GM18868 (cell line): ENCODE data around the gene MATN1.

Source experiments
- ATAC-seq: cut with Tn5 transposase; IDR thresholded peaks from one replicate; pipeline ENCODE4 v1.9.1; 2021; ENCODE audit warnings: mild to moderate bottlenecking, moderate library complexity; ENCODE audit not compliant: unreplicated experiment

MATN1 gene

DNA sequence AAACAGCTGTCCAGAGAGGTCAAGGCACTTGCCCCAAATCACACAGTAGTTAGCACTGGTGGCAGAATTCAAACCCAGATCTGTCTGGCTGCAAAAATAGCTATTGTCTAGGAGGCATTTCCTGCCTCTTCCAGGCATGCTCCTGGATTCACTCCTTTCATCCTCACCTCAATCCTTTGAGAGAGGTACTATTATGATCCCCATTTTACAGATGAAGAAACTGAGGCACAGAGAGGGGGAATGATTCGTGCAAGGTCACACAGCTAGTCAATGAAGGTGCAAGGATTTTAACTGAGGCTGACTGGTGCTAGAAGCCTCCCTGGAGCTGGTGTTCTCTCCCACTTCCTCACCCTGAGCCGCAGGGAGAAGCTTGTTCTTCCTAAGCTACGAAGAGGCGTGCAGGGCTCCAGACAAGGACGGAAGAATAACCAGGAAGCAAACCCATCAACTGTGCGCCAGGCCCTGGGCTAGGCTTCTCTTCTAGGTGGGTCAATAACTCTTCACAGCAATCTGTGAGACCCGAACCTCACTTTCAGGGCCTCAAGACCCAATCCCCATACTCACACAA, 34.8 kb upstream of the MATN1 start:
- no peak for ATAC-seq

DNA sequence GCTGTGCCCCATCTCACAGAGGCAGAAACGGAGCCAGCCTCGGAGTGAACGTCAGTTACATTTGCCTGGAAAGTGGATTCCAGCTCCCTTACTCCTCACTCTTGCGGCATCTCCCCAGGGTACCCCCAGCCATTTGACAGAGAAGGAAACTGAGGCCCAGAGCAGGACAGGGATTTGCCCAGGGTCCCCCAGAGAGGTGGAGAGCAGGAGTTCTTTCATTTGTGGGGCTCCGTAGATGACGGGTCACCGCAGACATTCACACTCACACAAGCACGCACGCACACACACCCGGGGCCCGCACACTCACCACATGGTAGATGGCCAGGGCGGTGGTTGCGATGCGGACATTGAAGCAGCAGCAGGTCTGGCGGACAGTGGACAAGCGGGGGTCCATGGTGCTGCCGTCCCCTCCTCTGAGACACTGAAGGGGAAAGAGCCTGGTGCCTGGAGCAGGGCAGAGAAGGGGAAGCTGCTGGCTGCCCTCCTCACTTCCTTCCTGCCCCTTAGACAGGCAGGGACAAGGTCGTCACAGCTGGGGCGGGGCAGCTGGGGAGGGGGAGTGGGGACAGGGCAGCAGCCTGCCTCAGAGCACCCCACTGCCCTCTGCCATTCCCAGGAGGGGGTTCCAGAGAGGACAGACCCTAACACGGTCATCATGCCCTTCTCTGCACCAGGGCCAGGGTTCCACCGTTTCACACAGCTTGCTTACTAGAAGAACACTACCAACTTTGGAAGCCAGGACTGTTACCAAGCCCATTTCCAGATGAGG, 34.2 kb upstream of the MATN1 start, which contains the start of gene LAPTM5:
Gene LAPTM5, minus strand, starts transcription at position 423 of the 769 bp plus-strand sequence. Its CDS starts 29 bp downstream, at position 394.
- no peak for ATAC-seq

DNA sequence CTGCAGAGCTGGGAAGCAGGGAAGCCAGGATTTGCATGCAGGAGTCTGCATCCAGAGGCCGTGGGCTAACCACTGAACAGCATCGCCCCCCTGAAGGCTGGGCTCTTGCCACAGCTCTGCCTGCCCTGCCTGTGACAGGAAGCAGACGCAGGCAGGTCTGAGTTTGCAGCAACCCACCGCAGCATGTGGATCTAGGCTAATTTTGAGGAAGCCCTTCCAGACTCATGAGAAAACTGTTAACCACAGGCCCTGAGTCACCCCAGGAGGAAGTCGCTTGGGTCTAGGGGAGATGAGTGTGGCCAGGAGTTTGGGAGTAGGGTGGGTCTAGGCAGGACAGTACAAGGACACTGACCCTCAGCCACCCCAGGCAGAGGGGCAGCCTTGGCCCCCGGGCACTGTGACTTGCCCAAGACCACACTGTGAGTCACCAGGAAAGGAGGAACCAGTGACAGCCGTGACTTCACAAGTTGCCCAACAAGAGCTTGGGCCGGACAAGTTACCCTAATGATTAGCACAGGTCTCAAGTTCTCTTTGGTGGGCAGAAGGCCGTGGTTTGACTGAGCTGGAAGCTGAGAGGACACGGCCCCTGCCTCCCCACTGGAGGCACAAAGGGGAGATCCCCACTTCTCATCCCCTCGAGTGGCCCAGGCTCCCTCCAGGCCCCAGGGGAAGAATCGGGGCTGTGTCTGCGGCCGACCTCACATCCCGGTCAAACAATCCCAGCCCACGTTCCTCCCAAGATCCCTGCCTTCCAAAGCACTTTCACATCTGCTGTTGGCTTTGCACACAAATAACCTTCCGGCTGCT, 33.4 kb upstream of the MATN1 start:
- ATAC-seq = no peak

DNA sequence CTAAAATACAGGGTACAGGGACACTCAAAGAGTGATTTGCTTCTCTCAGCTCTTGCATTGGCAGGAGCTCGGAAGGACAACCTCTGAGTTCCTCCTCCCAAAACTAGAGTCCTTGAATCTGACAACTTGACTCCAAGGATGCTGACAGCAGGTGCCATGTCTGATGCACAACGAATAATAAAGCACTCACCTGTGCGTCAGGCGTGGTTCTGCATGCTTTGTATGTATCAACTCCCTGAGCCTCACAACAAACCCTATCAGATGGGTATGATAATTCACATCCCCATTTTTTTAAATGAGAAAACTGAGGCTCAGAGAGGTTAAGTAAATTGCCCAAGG, 32.8 kb upstream of the MATN1 start:
- ATAC-seq = no peak

DNA sequence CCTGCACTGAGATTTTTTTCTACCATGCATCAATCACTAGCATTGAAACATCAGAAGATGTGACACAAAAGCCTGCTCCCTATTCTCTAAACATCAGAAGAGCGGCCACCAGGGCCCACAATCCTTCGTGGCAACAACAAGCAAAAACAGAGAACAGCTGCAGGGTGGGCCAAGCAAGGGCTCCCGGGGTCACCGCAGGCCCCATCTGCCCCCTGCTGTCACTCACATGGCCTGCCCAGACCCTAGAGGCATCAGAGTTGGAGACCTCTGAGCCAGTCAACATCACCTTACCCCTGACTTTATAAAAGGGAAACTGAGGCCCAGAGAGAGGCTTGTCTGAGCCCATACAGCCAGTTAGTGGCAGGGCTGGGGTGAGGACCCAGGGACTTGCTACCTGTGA, 32.4 kb upstream of the MATN1 start:
- no peak for ATAC-seq

DNA sequence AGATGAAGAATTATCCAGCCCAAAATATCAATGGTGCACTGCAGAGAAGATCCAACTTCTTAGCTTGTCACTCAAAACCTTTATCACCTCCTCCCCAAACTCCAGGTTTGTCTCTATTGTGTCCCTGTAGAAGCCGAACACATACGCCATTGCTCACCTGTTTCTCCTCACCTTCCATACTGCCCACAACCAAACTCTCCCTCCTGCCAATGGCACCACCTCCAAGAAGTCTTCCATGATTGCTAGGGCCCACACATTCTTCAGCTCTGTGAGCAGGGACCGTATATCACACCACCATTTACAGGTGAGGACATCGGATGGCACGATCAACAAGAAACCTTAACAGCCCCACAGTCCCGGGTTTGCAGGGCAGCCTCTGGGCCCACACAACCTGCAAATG, 31.9 kb upstream of the MATN1 start:
- no peak for ATAC-seq

DNA sequence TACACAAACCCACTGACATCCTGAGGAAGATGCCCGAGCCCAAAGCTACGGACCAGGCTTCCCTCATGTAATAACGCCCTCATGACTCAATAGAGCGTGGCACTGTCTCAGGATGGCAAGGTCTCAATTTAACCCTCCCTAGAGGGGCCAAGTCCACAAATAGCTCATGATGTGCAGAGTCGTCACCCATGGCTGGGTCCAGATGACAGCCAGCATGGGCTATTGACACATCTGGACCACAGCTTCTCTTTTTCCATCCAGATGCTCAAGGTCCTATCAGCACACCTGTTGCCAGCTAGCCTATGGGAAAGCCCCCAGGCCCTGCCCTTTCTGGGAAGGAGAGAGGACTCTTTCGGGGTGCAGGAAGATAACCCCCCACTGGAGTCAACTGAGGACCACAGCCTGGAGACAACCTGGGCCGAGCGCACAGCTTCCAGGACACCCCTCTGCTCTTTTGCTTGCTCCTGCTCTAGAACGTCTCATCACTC, 31.3 kb upstream of the MATN1 start:
- ATAC-seq = peak; percentile 58

DNA sequence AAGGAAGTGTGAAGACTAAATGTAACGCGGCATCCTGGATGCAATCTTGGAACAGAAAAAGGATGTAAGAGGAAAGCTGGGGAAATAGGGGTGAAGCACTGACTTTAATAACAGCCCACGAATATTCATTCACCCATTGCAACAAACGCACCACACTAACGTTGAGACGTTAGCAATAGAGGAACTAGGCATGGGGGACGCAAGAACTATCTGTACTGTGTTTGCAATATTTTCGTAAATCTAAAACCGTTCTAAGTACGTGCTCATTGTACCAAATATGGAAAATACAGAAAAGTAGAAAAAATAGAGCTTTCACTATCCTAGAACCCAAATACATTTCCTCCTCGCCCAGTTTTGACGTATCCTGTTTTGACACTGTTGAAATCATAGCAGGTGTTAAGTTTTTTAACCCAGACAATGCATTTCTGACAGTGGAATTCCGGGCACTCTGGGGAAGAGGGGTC, 30.3 kb upstream of the MATN1 start:
- ATAC-seq = no peak

DNA sequence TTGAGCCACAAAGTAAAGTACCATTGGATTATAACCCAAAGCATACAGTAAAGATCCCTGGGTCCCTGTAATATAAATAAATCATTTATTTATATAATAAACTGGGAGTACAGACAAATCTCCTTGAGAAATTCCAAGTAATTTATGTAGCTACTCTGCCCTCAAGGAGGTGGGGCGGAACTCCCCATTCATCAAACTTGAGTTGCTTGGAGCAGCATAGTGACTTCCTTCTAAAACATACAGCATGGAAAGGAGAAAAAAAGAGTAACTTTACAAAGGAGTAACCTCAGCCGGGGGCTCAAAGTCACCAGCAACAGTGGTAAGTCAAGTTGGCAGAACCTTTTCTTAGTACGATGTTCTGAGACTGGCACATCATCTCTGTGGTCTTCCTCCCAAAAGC, 29.7 kb upstream of the MATN1 start:
- no peak for ATAC-seq

DNA sequence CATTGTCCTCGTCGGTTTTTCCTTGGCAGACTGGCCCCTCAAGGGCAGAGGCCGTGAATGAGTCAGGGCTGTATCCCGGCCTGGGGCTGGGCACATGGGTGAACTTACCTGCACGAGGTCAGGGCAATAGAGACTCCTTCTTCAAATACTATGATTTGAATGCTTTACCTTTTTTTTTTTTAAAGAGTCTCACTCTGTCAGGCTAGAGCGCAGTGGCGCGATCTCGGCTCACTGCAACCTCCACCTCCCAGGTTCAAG, 29.2 kb upstream of the MATN1 start:
- ATAC-seq = no peak

DNA sequence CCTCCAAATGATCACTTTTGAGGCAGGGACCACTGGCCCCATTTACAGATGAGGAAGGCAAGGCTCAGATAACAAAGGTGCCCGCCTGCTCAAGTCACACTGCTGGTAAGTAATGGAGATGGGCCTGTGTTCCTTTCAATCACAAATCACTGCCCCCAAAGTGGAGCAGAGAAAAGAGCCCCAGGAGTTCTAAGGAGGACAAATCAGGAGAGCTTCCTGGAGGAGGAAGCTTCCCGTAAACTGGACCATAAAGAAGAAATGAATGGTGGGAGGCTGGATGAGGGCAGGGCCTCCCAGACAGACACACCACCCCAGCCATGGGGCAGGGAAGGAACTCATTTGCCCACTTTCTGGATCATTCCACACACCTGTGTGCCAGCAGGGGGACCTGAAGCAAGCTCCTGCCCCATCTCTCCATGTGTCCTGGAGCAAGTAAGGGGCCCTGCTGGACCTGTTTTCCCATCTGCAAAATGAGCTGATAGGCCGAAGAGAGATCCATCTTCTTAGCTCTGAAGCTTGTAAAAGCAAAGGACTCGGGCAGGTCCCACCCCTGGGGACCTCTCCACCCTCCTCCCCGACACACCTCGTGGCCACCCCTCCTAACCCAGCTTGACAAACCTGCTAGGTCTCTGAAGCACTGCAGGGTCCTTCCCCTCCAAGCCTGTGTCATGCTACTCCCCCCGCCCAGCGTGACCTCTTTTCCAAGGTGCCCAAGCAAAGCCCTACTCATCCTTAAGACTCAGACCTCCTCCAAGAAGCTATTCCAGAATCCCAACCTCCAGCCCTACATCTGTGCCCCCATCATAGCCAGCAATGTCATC, 28.7 kb upstream of the MATN1 start:
- no peak for ATAC-seq

DNA sequence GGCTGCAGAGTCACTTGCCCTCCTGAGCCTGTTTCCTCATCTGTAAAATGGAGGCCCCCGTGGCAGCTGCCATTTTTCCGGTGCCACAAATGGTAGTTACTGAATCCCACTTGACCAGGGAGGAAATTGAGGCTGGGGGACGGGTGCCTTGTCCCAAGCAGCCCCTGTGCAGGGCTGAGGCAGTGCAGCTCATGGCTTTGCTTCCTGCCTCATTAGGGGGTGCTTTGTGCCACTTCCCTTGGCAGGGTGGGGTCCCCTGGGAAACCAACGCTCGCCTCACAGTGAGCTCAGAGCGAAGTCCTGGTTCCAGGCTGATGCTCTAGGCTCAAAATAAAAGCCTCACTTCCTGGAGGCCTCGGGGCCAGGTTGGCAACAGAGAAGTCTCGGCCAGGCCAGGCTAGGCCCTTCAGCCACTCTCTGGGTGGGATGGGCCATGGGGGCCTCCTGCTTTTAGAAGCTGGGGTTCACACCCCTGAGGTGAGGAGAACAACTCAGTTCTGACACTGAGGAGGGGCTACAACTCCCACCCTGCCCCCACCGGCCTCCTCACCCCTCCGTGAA, 27.4 kb upstream of the MATN1 start:
- ATAC-seq = no peak

DNA sequence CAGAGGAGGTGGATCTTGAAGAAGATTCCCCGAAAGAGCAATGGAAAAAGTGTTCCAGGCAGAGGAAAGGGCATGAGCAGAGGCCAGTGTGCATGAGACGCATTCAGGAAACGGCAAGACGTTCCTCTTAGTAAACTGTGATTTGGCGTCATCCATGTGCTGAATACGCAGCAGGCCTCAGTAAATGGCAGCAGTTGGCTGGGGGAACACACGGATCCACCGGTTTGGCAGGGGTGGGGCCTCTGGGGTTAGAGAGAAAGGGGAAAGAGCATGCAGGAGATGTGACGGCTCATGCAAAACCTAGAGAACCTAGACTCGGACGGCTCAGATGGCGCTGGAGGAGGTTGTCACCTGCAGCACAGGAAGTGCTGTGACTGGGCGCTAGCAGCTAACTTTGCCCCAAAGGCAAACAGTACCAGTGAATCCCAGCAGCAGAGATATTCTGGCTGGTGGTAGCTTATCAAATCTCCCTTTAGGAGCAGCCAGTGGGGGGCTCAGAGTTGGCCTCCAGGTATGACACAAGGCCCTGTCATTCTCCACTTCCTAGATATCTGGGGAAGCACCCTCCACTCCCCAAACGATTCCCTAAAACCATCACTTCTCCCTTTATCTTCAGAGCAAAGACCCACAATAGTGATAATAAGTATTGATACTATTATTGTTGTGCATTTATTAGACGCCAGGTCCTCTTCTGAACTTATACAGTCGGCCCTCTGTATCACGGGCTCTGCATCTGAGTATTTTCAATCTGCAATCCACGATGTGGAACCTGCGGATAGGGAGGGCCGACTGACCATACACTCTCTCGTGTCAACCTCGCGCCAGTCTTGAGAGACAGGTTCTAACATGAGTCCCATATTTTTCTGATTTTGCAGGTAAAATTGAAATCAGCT, 26.6 kb upstream of the MATN1 start:
- ATAC-seq = no peak

DNA sequence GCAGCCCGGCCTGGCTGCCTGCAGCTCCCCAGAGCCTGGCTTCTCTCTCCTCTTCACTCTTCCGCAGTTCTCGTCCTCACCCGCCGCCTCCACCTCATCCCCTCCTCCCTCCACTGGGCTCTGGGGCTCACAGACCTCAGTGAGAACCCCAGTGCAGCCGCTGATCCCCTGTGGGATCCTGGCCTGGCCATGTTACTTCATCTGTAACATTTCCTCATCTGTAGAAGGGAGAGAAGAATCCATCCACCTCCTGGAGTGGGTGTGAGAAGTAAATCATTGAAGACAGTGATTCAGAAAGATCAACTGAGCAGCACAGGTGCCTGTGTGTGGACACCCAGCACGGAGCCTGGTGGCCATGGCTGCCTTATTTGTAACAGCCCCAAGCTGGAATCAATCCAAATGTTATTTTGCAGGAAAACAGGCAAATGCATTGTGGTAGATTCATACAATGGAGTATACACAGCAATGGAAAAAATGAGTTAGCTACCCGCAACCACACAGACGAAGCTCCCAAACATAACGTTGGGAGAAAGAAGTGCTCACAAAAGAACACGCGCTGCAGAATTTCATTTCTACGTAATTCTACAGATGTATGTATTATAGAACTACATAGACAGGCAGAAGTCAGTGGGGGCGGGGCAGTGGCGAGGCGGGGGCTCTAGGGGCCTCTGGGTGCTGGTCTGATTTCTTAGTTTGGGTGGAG, 25.5 kb upstream of the MATN1 start:
- no peak for ATAC-seq

DNA sequence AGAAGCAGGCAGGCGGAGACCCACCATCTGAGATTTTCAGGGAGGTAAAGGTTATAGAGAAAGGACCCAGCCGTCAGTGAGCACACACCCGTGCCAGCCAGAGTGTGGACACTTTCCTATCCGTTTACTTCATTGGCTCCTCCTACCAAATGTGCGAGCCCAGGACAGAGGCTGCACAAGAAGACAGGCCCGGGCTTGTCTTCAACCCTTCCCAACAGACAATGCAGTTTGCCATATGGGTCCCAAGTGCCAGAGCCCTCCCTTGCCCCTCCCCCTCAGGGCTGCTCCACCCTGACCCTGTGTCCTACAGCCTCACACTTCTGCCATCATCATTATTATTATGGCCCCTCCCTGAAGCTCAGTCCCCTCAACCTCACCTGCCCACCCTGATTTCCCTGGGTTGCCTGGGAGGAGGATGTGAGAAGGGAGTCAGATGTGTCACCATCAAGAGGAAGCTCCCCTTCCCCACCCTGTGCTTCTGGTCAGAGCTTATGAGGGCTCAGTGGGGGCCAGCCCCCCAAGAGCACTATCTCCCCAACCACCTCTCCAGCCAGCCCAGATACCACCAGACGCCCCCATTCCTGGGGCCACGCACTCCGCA, 24.8 kb upstream of the MATN1 start:
- no peak for ATAC-seq

DNA sequence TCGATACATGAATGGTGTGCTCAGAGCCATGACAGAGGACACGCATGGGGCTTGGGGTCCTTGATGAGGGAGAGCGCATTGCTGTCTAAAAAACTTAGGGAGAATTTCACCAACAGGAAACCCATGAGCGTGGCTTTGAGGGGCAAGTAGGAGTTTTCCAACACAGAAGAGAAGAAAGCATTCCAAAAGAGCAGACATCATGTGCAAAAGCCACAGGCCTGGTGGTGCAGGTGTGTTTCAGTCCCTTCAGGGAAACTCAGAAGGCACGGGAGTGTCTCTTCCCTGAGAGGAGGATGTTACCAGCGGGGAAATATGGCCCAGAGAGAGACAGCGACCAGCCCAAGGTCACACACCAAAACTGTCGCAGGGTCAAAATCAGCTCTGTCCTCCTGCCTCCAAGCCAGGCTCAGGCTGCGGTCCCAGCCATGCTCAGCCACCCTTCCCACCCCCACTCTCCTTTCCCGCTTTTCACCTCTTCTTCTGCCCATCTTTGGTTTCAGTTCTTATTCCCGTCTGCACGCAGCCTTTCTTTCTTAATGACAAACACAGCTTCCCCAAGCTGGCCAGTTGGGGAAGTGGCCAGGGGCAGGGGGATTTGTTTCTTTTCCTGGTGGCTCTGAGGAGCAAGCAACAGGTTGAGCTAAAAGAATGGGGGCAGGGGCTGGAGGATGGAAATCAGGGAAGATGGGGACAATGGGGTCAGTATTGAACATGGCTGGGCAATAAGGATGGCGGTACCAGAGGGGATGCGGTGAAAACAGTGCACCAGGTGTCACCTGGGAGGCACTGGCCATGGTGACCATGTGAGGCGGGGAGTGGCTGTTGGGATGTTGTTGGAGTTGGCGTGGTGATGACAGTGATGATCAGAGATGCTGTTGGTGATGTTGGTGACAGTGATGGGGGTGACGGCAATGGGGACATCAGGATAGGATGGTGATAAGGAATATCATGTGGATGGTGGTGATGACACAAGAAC, 23.9 kb upstream of the MATN1 start:
- ATAC-seq = no peak

DNA sequence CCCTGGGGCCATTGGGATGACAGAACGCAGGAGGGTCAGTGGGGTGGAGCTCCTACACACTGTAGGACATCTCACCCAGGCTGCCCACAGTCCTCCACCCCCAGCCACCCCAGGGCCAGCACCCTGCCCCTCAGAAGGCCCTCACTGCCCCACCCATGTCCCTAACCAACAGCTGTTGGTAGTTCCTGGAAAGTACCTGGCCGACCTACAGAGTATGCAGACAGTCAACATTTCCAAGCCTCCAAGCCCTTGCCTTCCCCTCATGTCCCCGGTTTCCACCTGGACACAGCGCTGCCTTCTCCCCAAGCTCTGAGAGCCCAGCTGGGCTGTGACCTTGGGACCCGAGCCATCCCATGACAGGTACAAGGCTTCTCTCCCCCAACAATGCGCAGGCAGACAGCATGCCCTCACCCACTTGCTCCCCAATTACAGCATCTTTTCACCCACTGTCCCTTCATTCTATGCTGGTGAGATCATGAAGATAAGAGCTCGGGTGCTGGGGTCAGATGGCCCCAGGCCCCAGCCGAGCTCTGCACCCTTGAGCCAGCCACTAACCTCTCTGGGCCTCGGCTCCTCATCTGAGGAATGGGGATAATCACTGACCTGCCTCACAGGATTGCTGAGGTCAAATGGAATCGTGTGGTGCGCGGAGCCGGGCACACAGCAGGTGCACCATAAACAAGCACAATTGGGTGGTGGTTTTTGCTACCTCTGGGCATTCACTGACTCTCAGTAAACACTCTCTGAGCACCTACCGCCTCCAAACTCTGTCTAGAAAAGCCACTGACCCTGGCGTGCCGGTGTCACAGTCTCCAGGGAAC, 23.0 kb upstream of the MATN1 start:
- no peak for ATAC-seq
